T-helper 1 cell treated with Interleukin-12 subunit alpha and Interleukin-12 subunit beta and Interleukin-4 antibody, amounts not matched to agents 30 μg/mL and 1 μg/mL, for 36 hours (primary cell): ENCODE data around the gene CP.
A peak's percentile ranks its signal among the peaks of the same experiment; 100 is the strongest.

Experiments used
- H3K27ac Mint-ChIP-seq: one replicate; pipeline ENCODE4 v1.8.0; 2021; ENCODE audit warnings: mild to moderate bottlenecking, mixed read lengths
- H3K27me3 Mint-ChIP-seq: one replicate; pipeline ENCODE4 v1.8.0; 2021; ENCODE audit warnings: low read depth, mixed read lengths
- H3K36me3 Mint-ChIP-seq: one replicate; pipeline ENCODE4 v1.8.0; 2021; ENCODE audit warnings: low read depth, mixed read lengths
- H3K4me1 Mint-ChIP-seq: one replicate; pipeline ENCODE4 v1.8.0; 2021; ENCODE audit warnings: low read depth, mixed read lengths
- H3K4me3 Mint-ChIP-seq: one replicate; pipeline ENCODE4 v1.8.0; 2021; ENCODE audit warnings: mild to moderate bottlenecking, moderate library complexity, mixed read lengths
- H3K9me3 Mint-ChIP-seq: one replicate; pipeline ENCODE4 v1.8.0; 2021; ENCODE audit warnings: mixed read lengths

Gene CP

GRCh38 chr3:149221783-149222517 is at the start of gene CP:
Gene CP (minus strand): TSS chr3:149221829. CDS start chr3:149221792, 37 bp downstream.
- Mint-ChIP-seq H3K36me3 (no peaks in the 10 kb centered on the region), H3K27ac (no peak within 1 kb of the TSS), H3K27me3 (peaks cover 6% of the 10 kb centered on the region), H3K9me3 (no peaks in the 10 kb centered on the region), H3K4me3 (no peak within 1 kb of the TSS), H3K4me1 (peaks cover 33% of the 10 kb centered on the region)

GRCh38 chr3:149270180-149270579 is 48.6 kb upstream of the CP start:
- no peaks in the 10 kb centered on the region for H3K9me3 Mint-ChIP-seq
- peaks cover 18% of the 10 kb centered on the region for H3K27me3 Mint-ChIP-seq
- no peaks in the 10 kb centered on the region for H3K36me3 Mint-ChIP-seq
- H3K4me1 Mint-ChIP-seq = peaks cover 2% of the 10 kb centered on the region
- no peak overlapping the region for H3K4me3 Mint-ChIP-seq
- H3K27ac Mint-ChIP-seq = no peak overlapping the region

DNA sequence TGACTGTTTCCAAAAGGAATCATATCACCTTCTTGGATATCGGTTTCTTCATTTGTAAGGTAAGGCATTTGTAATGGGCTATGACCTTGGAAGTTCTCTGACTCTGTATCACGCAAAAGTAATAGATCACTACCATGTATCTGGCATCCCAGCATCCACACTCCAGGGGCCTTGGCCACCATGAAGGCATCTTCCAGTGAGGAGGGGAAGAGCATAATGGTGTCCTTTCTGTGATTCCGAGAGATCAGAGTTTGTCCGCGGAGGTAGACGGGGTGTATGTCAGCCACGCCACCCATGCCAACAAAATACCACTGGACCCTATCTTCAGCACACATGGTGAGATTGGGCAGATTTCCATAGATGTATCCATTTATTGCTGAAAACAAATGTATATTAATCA is 48.1 kb upstream of the CP start:
- Mint-ChIP-seq H3K27me3 (peaks cover 20% of the 10 kb centered on the region), H3K36me3 (no peaks in the 10 kb centered on the region), H3K4me1 (peaks cover 2% of the 10 kb centered on the region), H3K9me3 (no peaks in the 10 kb centered on the region), H3K27ac (no peak overlapping the region), H3K4me3 (no peak overlapping the region)

- Mint-ChIP-seq H3K9me3 (no peaks in the 10 kb centered on the region), H3K36me3 (peaks cover 2% of the 10 kb centered on the region), H3K27ac (no peak overlapping the region), H3K4me1 (peaks cover 2% of the 10 kb centered on the region), H3K4me3 (no peak overlapping the region), H3K27me3 (peaks cover 31% of the 10 kb centered on the region)
Observed at GRCh38 chr3:149267565-149267964, 45.9 kb upstream of the CP start.

GRCh38 chr3:149266736-149267135 is 45.1 kb upstream of the CP start:
- H3K36me3 Mint-ChIP-seq = peaks cover 2% of the 10 kb centered on the region
- peaks cover 36% of the 10 kb centered on the region for H3K27me3 Mint-ChIP-seq
- H3K27ac Mint-ChIP-seq = no peak overlapping the region
- H3K4me1 Mint-ChIP-seq = peaks cover 1% of the 10 kb centered on the region
- H3K9me3 Mint-ChIP-seq = no peaks in the 10 kb centered on the region
- H3K4me3 Mint-ChIP-seq = no peak overlapping the region

DNA sequence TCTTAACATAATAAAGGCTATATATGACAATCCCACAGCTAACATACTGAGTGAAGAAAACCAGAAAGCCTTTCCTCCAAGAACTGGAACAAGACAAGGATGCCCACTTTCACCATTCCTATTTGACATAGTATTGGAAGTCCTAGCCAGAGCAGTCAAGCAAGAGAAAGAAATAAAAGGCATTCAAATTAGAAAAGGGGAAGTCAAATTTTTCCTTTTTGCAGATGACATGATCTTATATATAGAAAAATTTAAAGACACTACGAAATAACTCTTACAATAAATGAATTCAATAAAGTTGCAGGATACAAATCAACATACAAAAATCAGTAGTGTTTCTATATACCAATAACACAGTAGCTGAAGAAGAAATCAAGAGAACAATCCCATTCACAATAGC is 42.2 kb upstream of the CP start:
- no peak overlapping the region for H3K4me3 Mint-ChIP-seq

DNA sequence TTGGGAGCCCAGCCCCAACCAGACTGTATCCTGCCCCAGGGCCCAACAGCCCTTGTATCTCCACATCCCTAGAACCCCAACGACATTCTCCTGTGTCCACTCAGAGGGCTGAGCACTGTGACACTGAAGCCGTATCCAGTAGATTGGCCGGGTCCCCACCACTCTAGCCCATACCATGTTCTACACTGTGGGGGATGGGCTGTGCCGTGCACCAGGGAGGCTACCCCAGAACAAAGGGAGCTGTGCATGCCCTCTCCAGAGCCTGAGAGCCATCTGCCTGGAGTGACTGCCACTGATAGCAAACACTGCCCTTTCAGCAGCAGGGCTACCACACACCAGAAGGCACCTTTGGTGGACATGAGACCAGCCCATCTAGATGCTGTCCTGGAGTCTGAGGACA is 37.1 kb upstream of the CP start:
- peaks cover 6% of the 10 kb centered on the region for H3K4me1 Mint-ChIP-seq
- no peaks in the 10 kb centered on the region for H3K9me3 Mint-ChIP-seq
- H3K4me3 Mint-ChIP-seq = no peak overlapping the region
- no peaks in the 10 kb centered on the region for H3K36me3 Mint-ChIP-seq
- H3K27ac Mint-ChIP-seq = no peak overlapping the region
- H3K27me3 Mint-ChIP-seq = peaks cover 39% of the 10 kb centered on the region

More for the DNA sequence above, 42.2 kb upstream of the CP start:
- Mint-ChIP-seq H3K36me3 (peaks cover 2% of the 10 kb centered on the region), H3K4me1 (peaks cover 6% of the 10 kb centered on the region), H3K27me3 (peaks cover 38% of the 10 kb centered on the region), H3K27ac (no peak overlapping the region), H3K9me3 (no peaks in the 10 kb centered on the region)

DNA sequence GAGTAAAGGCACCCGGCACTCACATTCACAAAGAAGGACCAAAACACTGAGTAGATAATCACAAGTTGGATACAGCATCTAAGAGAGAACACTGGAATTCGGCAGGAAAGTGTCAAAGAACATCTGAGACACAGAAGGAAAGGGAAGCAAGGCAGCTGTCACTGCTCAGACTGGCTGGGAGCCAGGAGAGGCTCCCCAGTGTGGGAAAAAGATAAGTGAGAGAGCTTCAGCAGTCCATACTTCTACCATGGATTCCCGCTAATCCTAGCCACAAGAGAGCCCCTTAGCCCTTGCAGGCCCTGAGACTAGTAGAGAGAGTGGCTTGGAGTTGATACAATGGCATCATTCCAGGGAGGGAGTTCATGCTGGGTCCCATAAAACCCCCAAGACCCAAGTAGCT is 36.7 kb upstream of the CP start:
- Mint-ChIP-seq H3K4me3 (no peak overlapping the region), H3K27ac (no peak overlapping the region), H3K4me1 (peaks cover 6% of the 10 kb centered on the region), H3K27me3 (peaks cover 35% of the 10 kb centered on the region), H3K36me3 (no peaks in the 10 kb centered on the region), H3K9me3 (no peaks in the 10 kb centered on the region)

- Mint-ChIP-seq H3K4me1 (peaks cover 12% of the 10 kb centered on the region), H3K27me3 (peaks cover 13% of the 10 kb centered on the region), H3K27ac (no peak overlapping the region)
Observed at GRCh38 chr3:149252272-149252671, 30.6 kb upstream of the CP start.

DNA sequence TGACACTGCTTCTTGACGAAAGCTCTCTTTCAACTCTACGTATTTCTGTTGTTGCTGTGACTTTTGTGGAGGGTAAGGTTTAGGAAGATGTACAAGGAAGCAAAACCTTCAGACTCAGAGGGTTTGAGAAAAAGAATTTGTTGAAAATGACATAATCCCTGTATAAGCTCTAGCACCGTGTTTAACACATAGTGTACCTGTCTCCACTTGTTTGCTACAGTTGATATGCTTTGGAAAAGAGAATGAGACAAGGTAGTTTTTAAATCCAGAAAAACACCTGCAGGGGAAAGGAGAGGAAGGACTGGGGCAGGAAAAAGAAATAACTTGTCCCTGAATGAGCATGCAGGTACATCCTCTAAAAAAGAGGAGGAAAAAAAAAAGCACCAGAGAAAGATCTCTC is 29.6 kb upstream of the CP start:
- H3K36me3 Mint-ChIP-seq = no peaks in the 10 kb centered on the region
- H3K4me3 Mint-ChIP-seq = no peak overlapping the region
- H3K27me3 Mint-ChIP-seq = peaks cover 9% of the 10 kb centered on the region
- no peaks in the 10 kb centered on the region for H3K9me3 Mint-ChIP-seq
- H3K4me1 Mint-ChIP-seq = peaks cover 14% of the 10 kb centered on the region
- no peak overlapping the region for H3K27ac Mint-ChIP-seq

More at GRCh38 chr3:149252272-149252671, 30.6 kb upstream of the CP start:
- no peaks in the 10 kb centered on the region for H3K9me3 Mint-ChIP-seq
- H3K4me3 Mint-ChIP-seq = no peak overlapping the region
- no peaks in the 10 kb centered on the region for H3K36me3 Mint-ChIP-seq

DNA sequence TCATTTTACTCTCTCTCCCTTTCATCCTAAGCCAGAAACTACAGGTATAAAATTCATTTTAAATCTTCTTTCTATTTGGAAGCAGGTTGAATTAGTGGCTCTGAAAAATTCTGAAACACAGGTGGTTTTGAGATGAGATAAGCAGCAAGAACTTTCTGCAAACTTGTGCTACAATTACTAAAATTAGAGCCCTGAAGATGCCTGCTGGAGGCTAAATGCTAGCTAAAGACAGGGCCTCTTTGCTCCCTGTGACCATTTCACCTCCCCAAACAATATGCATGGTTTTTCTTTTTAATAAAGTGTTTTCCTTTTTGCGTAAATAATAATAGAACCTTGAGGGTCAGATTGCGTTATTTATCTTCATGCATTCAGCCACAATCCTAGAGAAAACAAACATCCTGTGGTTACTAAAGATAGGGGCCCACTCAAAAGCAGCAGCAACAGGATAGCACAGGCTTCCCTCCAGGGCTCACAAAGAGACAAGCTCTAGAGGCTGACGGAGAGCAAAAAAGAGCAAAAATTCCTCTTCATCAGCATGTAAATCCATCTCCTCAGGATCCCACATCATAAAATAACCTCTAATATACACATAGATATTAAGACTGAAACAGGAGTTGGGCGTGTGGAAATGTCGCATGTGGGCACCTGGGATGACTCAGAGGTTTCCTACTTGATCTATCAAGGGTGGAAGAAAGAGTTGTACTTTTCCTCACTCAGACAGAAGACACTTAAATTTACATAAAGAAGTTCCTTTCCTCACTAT is 26.5 kb upstream of the CP start:
- Mint-ChIP-seq H3K27me3 (peaks cover 3% of the 10 kb centered on the region), H3K27ac (peak overlapping the region; percentile 23), H3K4me3 (peak overlapping the region; percentile 1), H3K4me1 (peaks cover 26% of the 10 kb centered on the region), H3K9me3 (no peaks in the 10 kb centered on the region), H3K36me3 (no peaks in the 10 kb centered on the region)

GRCh38 chr3:149247008-149247710 is 25.5 kb upstream of the CP start:
- H3K9me3 Mint-ChIP-seq = no peaks in the 10 kb centered on the region
- H3K36me3 Mint-ChIP-seq = no peaks in the 10 kb centered on the region
- H3K27ac Mint-ChIP-seq = no peak overlapping the region
- H3K4me3 Mint-ChIP-seq = no peak overlapping the region
- peaks cover 26% of the 10 kb centered on the region for H3K4me1 Mint-ChIP-seq
- H3K27me3 Mint-ChIP-seq = peaks cover 3% of the 10 kb centered on the region

DNA sequence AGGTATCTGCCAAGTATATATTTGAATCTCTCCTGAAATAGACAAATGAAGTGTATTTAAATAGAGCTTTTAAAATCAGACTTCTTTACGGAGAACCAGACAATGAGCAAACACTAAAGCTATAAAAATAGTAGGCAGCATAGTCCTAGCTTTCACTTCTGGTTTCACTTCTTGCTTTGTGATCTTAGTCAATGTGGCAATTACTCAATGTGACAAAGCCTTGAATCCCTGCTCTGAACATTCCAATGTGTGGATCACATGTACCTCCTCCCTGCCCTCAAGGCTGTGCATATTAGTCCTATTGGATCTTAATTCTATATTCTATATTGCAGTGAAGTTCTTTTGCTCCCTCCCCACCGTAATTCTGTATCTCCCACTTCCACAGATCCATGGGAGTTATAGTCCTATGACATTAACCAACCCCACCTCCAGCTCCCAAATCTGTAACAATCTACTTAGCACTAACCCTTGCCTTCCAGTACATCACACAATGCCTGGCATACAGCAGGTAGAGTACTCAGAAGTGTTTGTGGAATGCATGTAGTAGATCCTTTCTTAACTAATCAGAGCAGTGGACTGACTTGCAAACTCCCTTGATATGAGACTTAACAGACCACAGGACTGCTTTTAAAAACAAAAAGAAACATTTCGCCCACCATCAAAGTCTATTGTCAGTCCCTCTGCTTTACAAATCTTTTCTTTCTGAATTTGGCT is 24.3 kb upstream of the CP start:
- no peaks in the 10 kb centered on the region for H3K9me3 Mint-ChIP-seq
- peaks cover 3% of the 10 kb centered on the region for H3K27me3 Mint-ChIP-seq
- peaks cover 26% of the 10 kb centered on the region for H3K4me1 Mint-ChIP-seq
- no peaks in the 10 kb centered on the region for H3K36me3 Mint-ChIP-seq
- peak overlapping the region; percentile 67 for H3K27ac Mint-ChIP-seq
- peak overlapping the region; percentile 66 for H3K4me3 Mint-ChIP-seq

- no peaks in the 10 kb centered on the region for H3K36me3 Mint-ChIP-seq
- H3K4me1 Mint-ChIP-seq = peaks cover 23% of the 10 kb centered on the region
- H3K27ac Mint-ChIP-seq = no peak overlapping the region
- H3K4me3 Mint-ChIP-seq = no peak overlapping the region
- peaks cover 12% of the 10 kb centered on the region for H3K27me3 Mint-ChIP-seq
- H3K9me3 Mint-ChIP-seq = no peaks in the 10 kb centered on the region
Observed at GRCh38 chr3:149243540-149243939, 21.9 kb upstream of the CP start.
